PFSK-1 (cell line): Measurements from ENCODE around the gene FOXK1.

Experiments used
- FOXP2 ChIP-seq: optimal IDR thresholded peaks from 2 replicates; pipeline ENCODE3; 2011; ENCODE audit warnings: borderline replicate concordance, control low read depth, inconsistent platforms; ENCODE audit not compliant: insufficient read depth; ENCODE audit errors: extremely low read length, extremely low read depth
- POLR2AphosphoS5 ChIP-seq: IDR thresholded peaks from 2 replicates; pipeline ENCODE4 v1.6.1; 2012; ENCODE audit warnings: low read depth, mild to moderate bottlenecking, control low read depth, low read length, moderate library complexity
- REST ChIP-seq, 2 experiments: IDR thresholded peaks; 2 replicates each; pipeline versions ENCODE4 v1.6.1 to v1.8.0; 2011 to 2012; ENCODE audit warnings: low read depth in 2 of 2, low read length in 2 of 2, control low read depth in 1 of 2, inconsistent platforms in 1 of 2, mild to moderate bottlenecking in 1 of 2, moderate library complexity in 1 of 2; ENCODE audit not compliant: insufficient read depth in 1 of 2
- SIN3A ChIP-seq: IDR thresholded peaks from 2 replicates; pipeline ENCODE4 v1.6.1; 2012; ENCODE audit warnings: mild to moderate bottlenecking, low read length, moderate library complexity, borderline replicate concordance; ENCODE audit not compliant: insufficient read depth
- TAF1 ChIP-seq: IDR thresholded peaks from 2 replicates; pipeline ENCODE4 v1.6.1; 2012; ENCODE audit warnings: low read length, control low read depth, borderline replicate concordance; ENCODE audit not compliant: insufficient read depth

The FOXK1 gene

GRCh38 chr7:4763091-4763793 lies 81.1 kb downstream of the FOXK1 start:
- no peak for TF ChIP-seq FOXP2
- TF ChIP-seq SIN3A: no peak
- TF ChIP-seq TAF1: no peak
- TF ChIP-seq POLR2AphosphoS5: no peak

GRCh38 chr7:4763794-4764185 lies 81.7 kb downstream of the FOXK1 start:
- TF ChIP-seq SIN3A (no peak), REST (IDR thresholded peaks at IDR 0.05; ENCODE audit: insufficient read depth in 1 of 2, low read depth in 2 of 2, low read length in 2 of 2) (no peak), FOXP2 (no peak), TAF1 (no peak), POLR2AphosphoS5 (no peak)

GRCh38 chr7:4764402-4765007 lies 82.4 kb downstream of the FOXK1 start:
- TF ChIP-seq FOXP2 (no peak), POLR2AphosphoS5 (no peak), SIN3A (no peak), TAF1 (no peak), REST (IDR thresholded peaks at IDR 0.05; ENCODE audit: insufficient read depth in 1 of 2, low read depth in 2 of 2, low read length in 2 of 2) (no peak)

GRCh38 chr7:4765776-4766490 lies 83.8 kb downstream of the FOXK1 start:
- no peak for TF ChIP-seq SIN3A
- TF ChIP-seq REST (IDR thresholded peaks at IDR 0.05; ENCODE audit: insufficient read depth in 1 of 2, low read depth in 2 of 2, low read length in 2 of 2): no peak
- no peak for TF ChIP-seq FOXP2
- TF ChIP-seq TAF1: no peak
- TF ChIP-seq POLR2AphosphoS5: no peak

- TF ChIP-seq REST (IDR thresholded peaks at IDR 0.05; ENCODE audit: insufficient read depth in 1 of 2, low read depth in 2 of 2, low read length in 2 of 2): no peak
- TF ChIP-seq FOXP2: no peak
- no peak for TF ChIP-seq TAF1
- no peak for TF ChIP-seq SIN3A
- TF ChIP-seq POLR2AphosphoS5: no peak
Observed at GRCh38 chr7:4766666-4767519, 84.8 kb downstream of the FOXK1 start.
